ENCODE data around the gene FHAD1. TPM values are rescaled to one million over a fixed set of nuclear protein-coding genes. Genes with fewer than 3 reads are reported as not detected.

FHAD1 gene
- total RNA-seq = 3.2 TPM

GRCh38 chr1:15246960-15247614, at the start of gene FHAD1:
TSS of gene FHAD1 (plus strand) at chr1:15247223. CDS start at chr1:15251785, 4,562 bp downstream.

GRCh38 chr1:15409388-15410222, 162.6 kb downstream of the FHAD1 start, which contains the start of gene EFHD2:
TSS of gene EFHD2 (plus strand) at chr1:15409888. CDS start at chr1:15409972, 84 bp downstream.

Other genes starting within 250 kb of the FHAD1 start
- gene TMEM51, start 93.5 kb upstream of the FHAD1 start, total RNA-seq = 26.0 TPM
- 15.1 TPM for gene EFHD2, start 162.7 kb downstream of the FHAD1 start, total RNA-seq
- gene CTRC, start 191.2 kb downstream of the FHAD1 start, total RNA-seq = 0.47 TPM
- not detected for gene CELA2A, start 209.5 kb downstream of the FHAD1 start, total RNA-seq
- gene CELA2B, start 228.9 kb downstream of the FHAD1 start, total RNA-seq = not detected

Data from metanephros (tissue), 1 donor.